ENCODE measurements around the gene ADI1.

GRCh38 chr2:3476321-3476984, 42.9 kb downstream of the ADI1 start:
- TF ChIP-seq CTCF (IDR thresholded peaks at IDR 0.05) (no peak), POLR2AphosphoS5 (IDR thresholded peaks at IDR 0.05) (no peak), POLR2A (IDR thresholded peaks at IDR 0.05) (no peak)

Data from breast epithelium (tissue), 3 donors.